NOMO-1 (cell line): Measurements from ENCODE around the gene ZNHIT3.
A peak's percentile ranks its signal among the peaks of the same experiment; 100 is the strongest.
"Not testable (repeated sequence)": the region's sequence is repeated elsewhere in the genome, so short reads cannot be mapped to it uniquely, and the experiment has no call there.

Experiments used
- DNase-seq, 2 experiments: peaks; one replicate each; lab custom pipeline; 2025; ENCODE audit not compliant: unreplicated experiment in 2 of 2; lab: John Stamatoyannopoulos, UW

The ZNHIT3 gene

DNA sequence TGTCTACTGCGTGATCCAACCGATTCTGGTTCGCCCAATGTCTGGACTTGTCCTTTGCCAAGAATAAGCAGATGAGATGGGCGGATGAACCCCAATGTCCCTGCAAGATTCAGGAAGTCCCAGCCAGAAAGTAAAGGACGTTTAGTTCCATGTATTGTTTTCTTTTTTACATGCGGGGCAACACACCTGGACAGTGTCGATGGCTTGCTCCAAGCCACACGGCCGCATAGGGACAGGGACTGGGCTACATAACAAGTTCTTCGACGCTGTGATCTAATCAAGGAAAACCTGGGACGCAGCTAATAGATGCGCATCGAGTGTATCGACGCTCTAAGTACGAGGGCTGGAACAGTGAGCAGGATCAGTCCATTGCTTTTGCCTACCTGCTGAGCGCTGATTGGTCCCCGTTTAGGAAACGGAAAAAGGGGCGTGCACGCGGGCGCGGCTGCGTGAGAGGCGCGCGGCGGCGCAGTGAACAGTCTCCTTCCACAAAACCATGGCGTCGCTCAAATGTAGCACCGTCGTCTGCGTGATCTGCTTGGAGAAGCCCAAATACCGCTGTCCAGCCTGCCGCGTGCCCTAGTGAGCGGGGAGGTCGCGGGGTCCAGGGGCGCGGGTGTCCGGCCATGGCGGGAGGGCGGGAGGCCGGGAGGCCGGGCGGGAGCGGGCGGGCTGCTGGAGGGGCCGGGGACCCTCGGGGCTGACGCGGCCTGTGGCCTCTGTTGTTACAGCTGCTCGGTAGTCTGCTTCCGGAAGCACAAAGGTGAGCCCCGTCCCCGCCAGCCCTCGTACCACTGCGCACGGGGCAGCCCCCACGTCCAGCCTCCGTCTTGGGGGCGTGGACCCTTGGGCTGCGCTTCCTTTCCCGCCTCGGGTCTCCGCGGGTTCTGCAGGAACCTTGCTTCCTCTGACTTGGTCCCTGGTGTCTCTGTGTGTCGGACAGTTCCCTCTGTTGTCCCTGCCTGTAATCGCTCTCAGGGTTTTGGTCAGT is at the start of gene ZNHIT3:
Gene ZNHIT3, plus strand, starts transcription at position 478 of the 991 bp plus-strand sequence. Its CDS starts 19 bp downstream, at position 497.
- peak; percentile 93 to 98 for DNase-seq

DNA sequence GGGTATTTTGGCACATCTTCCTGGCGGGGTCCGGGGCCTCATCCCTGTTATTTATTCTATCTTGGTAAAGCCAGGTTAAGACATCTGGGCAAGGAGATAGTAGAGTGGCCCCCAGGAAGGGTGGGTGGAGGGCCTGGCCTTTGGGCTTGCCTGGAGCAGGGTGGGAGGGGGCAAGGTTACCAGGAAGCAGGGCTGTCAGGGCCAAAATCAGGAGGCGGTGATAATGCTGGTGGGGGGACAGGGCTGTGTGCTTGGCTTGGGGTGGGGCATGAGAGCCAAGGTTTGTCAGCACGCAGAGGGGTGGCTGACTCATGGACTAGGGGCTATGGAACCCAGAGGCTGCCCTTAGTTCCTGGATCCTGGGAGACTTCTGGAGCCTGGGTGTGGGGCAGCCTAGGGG is 44.7 kb upstream of the ZNHIT3 start:
- DNase-seq, result not testable (repeated sequence)

DNA sequence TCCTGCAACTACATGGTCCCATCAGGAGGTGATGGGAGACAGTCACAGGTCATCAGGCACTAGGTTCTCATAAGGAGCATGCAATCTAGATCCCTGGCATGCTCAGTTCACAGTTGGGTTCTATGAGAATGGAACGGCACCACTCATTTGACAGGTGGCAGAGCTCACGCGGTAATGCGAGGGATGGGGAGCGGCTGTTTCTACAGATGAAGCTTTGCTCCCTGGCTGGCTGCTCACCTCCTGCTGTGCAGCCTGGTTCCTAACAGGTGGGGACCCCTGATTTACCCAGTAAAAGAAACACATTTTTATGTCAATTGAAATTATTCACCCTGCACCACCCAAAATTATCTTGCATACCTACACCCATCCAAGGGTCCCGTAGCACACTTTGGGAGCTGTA is 42.7 kb upstream of the ZNHIT3 start:
- DNase-seq, result no peak

DNA sequence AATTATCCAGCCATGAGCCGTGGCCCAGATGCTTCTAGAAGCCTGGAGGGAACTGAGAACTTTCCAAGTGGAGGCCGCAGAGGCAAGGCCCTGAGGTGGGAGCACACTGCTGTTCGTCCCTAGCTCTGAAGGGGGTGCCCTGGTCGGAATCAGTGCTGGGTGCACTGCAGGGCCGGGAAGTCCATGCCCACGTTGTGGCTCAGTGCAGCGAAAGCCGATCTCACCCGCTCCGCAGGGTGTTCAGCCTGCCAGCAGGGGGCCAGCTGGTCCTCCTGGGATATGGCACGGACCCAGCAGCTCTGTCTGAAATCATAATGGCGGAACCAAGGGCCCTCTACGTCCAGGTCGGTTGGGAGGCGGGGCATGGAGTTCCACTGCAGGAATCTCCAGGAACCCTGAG is 36.5 kb upstream of the ZNHIT3 start:
- DNase-seq, result not testable (repeated sequence)

DNA sequence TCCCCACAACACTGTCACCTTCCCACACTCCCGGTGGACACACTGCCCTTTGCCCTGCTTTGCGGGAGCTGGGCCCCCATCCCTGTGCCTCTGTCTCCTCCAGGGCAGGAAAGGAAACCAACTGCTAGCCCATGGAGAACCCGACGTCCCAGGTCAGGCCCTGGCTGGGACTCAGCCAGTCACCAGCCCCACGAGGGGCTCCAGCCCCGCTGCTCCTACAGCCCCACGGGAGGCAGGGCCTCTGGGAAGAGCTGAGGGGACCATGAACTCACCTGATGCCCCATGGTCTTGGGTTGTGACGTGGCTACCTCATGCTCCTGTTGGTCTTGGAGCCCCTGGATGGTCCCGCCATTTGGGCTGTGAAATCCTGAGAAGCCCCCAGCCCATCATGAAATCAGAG is 33.6 kb upstream of the ZNHIT3 start:
- not testable (repeated sequence) for DNase-seq

DNA sequence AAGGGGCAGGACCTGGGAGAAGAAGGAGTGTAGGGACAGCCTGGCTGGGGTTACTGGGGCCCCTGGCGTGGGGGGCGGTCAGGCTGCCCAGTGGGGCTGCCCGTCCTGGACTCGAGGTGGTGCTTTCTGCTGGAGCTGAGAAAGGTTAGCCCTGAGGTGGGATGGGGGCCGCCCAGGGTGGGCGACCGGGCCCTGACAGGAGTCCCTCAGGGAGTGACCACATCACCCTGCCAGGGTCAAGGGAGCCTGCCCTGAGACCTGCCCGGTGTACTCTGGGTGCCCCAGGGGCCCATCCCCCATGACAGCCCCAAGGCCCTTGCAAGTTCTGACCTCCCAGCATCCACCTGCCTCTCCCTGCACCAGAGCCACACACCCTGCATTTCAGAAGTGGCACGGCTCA is 28.8 kb upstream of the ZNHIT3 start:
- DNase-seq, result not testable (repeated sequence)

DNA sequence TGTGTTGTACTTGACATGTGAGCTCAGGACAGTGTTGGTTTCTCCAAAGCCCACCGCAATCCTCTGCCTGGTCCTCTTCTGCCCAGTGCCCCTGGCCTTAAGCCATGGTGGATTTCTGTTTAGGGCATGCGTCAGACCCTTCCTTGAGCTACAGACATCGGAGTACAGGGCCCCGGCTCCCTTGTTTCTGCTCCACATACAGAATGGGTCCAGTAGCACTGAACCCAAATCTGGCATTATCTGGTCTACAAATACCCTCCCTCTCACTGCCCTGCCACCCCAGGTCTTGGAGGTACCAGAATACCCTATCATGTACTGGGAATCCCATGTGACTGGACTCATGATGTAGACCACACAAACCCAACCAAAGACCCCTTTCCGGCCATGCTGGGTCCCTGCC is 27.4 kb upstream of the ZNHIT3 start:
- no peak for DNase-seq

DNA sequence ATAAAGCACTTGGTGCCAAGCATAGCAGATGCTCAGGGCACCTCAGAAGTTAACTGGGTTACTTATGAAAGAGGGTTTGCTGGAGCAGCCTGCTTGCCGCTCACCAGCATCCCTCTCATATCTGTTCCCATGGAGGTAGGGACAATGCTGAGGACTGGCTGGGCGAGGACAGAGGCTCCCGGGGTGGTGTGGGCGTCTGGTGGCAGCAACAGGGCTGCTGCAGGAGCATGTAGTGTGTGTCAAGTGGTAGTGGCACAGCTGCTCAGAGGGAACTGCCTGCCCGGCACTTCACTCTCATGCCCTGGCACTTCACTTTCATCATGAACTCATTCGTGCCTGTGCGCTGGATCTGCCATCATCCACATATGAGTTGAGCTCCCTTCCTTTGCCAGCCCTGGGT is 26.9 kb upstream of the ZNHIT3 start:
- no peak for DNase-seq

DNA sequence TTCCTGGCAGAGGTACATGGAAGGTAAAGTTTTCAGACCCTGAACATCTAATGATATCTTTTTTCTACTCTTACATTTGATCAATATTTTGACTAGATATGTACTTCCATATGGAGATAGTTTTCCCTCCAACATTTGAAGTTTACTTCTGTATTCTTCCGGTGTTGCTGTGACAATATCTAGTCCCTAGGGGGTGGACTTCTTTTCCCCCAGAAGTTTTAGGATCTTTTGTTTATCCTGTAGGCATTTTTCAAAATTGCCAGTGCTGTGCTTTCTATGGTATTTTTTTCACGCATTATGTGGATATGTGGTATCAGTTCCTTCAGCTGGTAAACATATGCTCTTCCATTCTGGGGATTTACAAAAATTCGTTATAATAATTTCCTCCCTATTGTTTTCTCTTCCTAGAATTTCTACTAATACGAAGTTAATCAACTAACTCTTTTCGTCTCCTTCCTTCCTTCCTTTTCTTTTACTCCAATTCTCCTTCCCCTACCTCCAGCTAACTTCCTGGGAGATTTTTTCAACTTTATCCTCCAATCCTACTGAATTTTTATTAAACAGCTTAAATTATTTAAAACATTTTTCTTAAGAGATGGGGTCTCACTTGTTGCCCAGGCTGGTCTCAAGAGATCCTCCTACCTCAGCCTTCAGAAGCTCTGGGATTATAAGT is 26.1 kb upstream of the ZNHIT3 start:
- no peak for DNase-seq

DNA sequence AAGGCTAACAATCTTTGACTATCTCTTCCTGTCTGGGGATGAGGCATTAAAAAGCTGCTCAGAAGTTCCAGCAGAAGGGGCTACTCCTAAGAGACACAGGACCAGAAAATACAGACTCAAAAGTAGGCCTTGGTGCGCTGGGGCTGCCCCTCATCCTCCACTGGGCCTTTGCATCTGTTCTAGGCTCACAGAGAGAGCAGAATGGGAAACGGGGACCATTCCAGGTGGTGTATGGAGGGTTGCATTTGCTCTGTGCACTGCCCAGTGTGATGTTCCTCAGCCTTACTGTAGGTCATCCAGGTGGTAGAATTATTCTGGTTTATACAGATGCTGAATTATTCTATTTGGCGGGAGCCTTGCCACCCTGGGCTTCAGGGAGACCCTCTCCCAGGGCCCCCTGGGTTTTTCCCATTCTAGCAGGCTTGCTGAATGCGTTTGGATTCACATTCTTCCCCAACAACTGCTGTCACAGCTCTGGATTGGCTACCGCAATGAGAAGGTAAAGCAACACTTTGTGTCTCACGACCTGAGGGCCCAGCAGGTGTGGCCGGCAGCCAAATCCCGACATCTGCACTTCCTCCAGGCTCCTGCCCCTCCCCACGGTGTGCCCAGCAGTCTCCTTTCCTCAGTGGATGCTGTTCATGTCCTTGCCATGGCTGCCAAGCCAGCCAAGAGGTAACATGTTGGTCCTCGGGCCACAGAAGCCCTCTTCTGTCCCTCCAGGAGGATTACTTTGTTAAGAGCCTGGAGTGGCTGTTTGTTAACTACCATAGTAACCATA is 25.0 kb upstream of the ZNHIT3 start:
- no peak for DNase-seq

DNA sequence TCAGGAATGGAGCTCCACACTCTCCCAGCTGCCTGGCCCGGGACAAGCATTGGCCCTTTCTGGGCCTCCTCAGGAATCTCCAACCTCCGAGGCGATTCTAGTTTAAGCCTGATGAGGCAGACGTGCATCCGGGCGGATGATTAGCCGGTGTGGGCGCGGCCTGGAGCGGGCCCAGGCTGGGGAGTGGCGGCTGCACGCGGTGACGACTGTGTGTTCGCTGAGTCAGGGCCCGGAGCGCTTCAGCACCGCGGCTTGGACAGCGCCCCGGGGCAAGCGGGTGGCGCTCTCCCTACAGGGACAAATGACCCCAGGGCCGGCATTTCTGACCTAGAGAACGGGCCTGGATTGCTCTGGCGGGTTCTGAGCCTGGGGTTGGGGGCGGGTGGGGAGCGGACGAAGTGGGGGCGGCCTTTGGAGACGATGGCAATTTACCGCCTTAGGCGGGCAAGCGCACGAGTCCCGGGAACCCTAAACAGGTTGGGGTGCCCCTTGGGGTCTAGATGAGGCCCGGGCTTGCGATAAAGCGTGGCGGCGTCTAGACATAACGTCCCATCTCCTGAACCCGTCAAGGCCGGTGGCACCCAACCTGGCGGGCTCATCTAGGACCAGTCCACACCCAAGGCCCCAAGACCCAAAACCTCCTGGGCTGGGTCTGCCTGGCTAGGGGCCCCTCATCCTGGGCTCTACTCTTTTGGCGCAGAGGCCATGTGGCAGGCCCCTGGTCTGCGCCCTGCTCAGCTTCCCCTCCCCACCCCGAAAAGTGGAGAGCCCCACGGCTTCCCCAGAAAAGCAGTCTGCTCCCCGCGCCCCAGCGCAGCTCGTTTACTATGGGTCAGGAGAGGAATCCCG is 22.3 kb upstream of the ZNHIT3 start:
- DNase-seq, result peak; percentile 48 to 75

DNA sequence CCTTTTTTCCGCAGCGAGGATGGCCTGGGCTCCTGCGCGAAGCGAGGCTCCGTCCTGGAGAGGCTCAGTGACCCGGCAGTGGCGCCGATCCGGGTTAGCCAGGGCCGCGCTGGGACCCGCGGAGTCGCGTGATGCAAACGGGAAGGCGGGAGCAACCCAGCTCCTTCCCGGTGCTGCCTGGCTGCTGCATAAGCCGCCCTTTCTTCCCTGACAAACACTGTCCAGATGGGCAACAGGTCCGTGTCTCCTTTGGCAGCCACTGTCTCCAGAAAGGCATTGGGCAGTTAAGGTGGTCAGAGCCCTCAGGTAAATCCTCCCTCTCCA is 21.8 kb upstream of the ZNHIT3 start:
- no peak for DNase-seq

DNA sequence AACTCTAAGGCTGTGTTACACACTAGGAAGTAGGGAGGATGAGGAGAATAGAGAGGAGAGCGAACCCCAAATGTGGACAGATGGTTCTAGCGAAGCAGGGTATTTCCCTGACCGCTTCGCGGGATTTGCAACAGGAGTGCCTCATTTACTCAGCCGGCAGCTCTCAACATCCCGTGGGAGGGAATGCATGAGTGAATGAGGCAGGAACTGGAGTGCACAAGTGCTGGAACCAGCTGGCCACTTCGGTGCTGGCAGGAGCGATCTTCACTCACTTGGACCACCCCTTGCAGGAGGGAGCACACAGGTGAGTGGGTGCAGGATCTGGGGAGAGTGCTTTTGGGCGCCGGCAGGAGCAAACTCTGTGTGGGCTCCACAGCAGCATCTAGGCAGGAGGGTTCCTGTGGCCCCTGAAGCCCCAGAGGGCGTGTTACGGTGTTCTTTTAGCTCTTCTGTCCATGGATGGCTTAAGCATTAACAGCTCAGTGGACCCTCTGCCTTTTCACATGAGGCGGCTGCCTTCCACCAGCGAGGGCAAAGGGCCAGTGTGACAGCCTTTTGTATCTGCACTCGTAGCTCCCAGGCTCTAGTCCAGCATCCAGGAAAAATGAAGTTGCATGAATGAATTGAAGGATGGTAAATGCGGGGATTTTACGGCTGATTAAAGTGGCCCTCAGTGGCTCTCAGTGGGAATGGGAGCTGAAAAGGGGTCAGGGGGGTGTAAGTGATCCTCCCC is 17.4 kb upstream of the ZNHIT3 start:
- DNase-seq, result no peak

DNA sequence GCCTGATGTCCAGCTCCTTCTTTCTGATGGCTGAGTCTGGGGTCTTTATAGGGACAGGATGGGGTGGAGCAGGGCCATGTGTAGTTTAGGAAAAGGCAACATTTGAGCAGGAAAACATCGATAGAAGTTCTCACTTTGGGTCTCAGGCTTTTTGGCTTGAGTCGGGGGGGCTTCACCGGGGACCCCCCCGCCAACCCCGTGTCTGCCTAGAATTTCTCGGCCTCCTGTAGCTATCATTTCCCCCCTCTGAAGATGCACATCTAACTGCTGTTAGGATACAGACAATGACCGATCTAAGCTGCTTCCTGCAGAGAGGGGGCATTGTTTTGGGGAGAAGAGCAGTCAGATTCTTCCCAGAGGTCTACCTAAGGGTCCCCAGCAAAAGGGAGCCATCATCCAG is 16.7 kb upstream of the ZNHIT3 start:
- no peak for DNase-seq

DNA sequence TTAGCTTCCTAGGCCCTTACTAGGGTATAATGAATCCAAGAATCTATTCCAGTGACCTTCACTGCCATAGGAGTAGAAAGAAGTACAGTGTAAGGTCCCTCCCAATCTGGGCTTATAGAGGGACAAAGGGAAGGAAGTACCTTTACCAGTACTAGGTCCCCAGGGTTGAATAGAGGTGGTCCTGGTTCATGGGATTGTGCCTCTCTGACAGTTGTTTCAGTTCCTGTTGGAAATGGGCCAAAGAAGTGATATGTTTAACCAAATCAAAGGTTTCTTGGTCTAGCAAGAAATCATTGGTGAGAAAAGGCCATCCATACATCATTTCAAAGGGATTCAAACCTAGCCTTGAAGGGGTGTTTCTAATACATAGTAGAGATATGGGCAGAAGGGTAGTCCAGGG is 16.0 kb upstream of the ZNHIT3 start:
- DNase-seq, result no peak

DNA sequence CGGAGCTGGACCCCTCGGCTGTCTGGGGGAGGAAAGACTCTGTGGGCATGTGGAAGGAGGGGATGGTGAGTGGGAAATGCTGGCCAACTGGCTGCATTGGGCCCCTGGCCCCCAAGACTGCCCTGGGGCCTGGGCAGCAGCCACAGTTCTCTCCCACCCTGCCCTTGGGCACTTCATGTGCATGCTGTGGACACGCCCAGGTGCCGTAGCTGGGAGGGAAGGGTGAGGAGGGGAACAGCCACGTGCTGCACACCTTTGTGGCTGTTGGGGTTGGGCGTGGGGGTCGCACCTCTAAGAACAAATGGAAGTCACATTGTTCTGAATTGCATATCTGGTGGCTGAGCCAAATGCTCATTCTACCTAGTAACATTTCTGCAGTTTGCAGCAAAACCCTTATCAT is 11.9 kb upstream of the ZNHIT3 start:
- no peak for DNase-seq

DNA sequence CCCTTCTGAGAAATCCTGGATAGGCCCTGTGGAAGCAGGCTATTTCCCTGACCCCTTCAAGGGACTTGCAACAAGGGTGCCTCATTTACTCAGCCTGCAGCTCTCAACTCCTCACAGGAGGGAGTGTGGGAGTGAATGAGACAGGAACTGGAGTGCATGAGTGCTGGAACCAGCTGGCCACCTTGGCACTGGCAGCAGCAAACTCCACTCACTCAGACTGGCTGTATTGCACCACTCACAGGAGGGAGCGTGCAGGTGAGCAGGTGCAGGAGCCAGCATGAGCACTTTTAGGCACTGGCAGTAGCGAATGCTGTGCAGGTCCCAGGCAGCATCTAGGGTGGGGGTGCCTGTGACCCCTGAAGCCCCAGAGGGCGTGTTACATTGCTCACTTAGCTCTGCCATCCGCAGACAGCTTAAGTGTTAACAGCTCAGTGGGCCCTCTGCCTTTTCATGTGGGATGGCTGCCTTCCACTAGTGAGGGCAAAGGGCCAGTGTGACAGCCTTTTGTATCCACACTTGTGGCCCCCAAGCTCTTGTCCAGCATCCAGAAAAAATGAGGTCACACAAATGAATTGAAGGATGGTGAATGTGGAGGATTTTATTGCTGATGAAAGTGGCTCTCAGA is 11.0 kb upstream of the ZNHIT3 start:
- no peak for DNase-seq

DNA sequence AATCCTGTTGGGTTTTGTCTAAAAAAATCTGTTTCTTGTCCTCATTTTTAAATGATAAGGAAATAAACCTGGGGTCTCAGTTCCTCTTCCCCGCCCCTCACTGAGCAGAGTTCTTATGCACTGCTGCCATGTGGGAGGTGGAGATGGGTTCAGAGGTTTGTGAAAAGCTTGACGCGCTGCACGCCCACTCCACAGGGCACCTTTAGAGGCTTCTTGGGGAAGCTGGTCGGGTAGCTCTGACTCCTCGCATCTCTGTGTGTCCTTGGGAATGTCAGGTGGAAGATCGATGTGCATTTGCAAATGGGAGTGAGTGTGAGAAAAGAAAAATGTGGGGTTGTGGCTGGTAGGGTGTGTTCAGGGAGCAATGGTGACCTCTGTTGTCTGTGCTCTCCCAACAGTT is 4.7 kb upstream of the ZNHIT3 start:
- DNase-seq, result no peak
